GM12892 (cell line): ENCODE results near the gene ANKS1B.

ENCODE experiments used
- POLR2A ChIP-seq: IDR thresholded peaks from 2 replicates; pipeline ENCODE4 v1.6.1; 2011; ENCODE audit warnings: low read depth, low read length, control low read depth
- POLR2AphosphoS5 ChIP-seq: IDR thresholded peaks from 2 replicates; pipeline ENCODE4 v1.6.1; 2011; ENCODE audit warnings: low read depth, low read length, control low read depth

- TF ChIP-seq POLR2A (no peak), POLR2AphosphoS5 (no peak)
Observed at GRCh38 chr12:99250091-99250490, 734.6 kb downstream of the ANKS1B start.
